Chondrocyte (in vitro differentiated cells): ENCODE measurements around the gene TPX2. TPM values are rescaled to one million over a fixed set of nuclear protein-coding genes. Genes with fewer than 3 reads are reported as not detected.

Source experiments
- DNase-seq: peaks from one replicate; pipeline ENCODE4 v3.0.0; 2021; ENCODE audit warnings: mixed read lengths, low spot score
- H3K27ac Mint-ChIP-seq: one replicate; pipeline ENCODE4 v1.8.0; 2021; ENCODE audit warnings: mild to moderate bottlenecking, moderate library complexity, mixed read lengths; ENCODE audit not compliant: unreplicated experiment
- H3K27me3 Mint-ChIP-seq: 2 replicates; pipeline ENCODE4 v1.8.0; 2021; ENCODE audit warnings: low read depth, mixed read lengths
- H3K36me3 Mint-ChIP-seq: 2 replicates; pipeline ENCODE4 v1.8.0; 2021; ENCODE audit warnings: low read depth, mixed read lengths
- H3K4me1 Mint-ChIP-seq: 2 replicates; pipeline ENCODE4 v1.8.0; 2021; ENCODE audit warnings: low read depth, mild to moderate bottlenecking, mixed read lengths
- H3K4me3 Mint-ChIP-seq: one replicate; pipeline ENCODE4 v1.8.0; 2021; ENCODE audit warnings: mild to moderate bottlenecking, moderate library complexity, mixed read lengths; ENCODE audit not compliant: unreplicated experiment
- H3K9me3 Mint-ChIP-seq: 2 replicates; pipeline ENCODE4 v1.8.0; 2021; ENCODE audit warnings: low read depth, mixed read lengths
- total RNA-seq: library from RNA; stranded (reverse); gene quantifications from 3 replicates; pipeline ENCODE4 v1.2.1, GENCODE V29; 2021
- TF ChIP-seq, protein P1 (sequence below): fragments of 200-600 bp; sonication (generic); IDR thresholded peaks from 2 replicates; pipeline ENCODE4 v1.5.0; 2021; ENCODE audit warnings: antibody characterized with exemption, mild to moderate bottlenecking, moderate library complexity

The TPX2 gene
- total RNA-seq, 1 donor from 2014 or later = 49.6 TPM

DNA sequence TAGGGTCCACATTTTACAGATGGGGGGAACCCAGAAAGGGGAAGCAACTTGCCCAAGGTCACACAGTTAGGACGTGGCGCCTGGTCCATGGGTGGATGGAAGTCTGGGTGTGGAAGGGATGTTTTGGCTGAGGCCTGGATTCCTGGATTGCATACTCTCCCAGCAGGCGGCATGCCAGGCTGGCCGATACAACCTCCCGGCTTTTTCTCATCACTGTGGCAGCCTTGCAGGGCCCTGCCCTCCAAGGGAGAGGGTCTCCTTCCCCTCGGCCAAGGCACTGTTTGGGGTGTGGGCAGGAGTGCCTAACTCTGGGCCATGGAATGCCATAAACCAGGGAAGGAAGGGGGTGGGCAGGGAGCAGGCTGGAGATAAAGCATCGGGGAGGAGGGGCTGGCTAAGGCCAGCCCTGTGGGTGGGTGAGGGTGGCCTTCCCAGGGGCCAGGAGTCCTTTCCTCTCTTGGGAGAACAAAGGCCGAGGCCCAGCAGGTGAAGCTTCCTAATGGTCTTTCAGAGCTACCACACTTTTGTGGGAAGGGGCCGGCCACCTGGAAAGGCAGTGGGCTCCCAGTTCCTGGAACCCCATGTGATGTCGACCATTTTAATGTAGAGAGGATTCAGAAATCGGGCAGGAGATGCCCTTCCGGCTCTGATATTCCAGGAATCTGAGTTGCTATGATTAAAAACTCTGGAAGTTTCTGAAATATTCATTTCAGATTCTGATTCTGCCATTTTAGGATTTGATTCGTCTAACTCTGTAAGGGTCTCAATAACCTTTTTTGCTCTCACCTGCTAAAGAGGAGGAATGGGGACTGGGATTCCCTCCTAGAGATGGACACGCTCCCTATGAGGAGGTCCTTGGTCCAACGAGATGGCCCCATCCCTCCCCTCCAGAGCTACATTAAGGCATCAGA, 102.1 kb downstream of the TPX2 start:
- no peaks in the 10 kb centered on the region for H3K27me3 Mint-ChIP-seq
- H3K9me3 Mint-ChIP-seq = no peaks in the 10 kb centered on the region

GRCh38 chr20:31841928-31842327, 102.8 kb downstream of the TPX2 start:
- DNase-seq = no peak
- Mint-ChIP-seq H3K4me3 (no peak overlapping the region), H3K36me3 (peaks cover 2% of the 10 kb centered on the region), H3K27ac (no peak overlapping the region), H3K4me1 (peaks cover 38% of the 10 kb centered on the region), H3K27me3 (no peaks in the 10 kb centered on the region), H3K9me3 (no peaks in the 10 kb centered on the region)
- TF ChIP-seq, protein P1, sequence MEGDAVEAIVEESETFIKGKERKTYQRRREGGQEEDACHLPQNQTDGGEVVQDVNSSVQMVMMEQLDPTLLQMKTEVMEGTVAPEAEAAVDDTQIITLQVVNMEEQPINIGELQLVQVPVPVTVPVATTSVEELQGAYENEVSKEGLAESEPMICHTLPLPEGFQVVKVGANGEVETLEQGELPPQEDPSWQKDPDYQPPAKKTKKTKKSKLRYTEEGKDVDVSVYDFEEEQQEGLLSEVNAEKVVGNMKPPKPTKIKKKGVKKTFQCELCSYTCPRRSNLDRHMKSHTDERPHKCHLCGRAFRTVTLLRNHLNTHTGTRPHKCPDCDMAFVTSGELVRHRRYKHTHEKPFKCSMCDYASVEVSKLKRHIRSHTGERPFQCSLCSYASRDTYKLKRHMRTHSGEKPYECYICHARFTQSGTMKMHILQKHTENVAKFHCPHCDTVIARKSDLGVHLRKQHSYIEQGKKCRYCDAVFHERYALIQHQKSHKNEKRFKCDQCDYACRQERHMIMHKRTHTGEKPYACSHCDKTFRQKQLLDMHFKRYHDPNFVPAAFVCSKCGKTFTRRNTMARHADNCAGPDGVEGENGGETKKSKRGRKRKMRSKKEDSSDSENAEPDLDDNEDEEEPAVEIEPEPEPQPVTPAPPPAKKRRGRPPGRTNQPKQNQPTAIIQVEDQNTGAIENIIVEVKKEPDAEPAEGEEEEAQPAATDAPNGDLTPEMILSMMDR = no peak

More for the DNA sequence above, 102.1 kb downstream of the TPX2 start:
- Mint-ChIP-seq H3K36me3 (peaks cover 2% of the 10 kb centered on the region), H3K4me3 (no peak overlapping the region), H3K27ac (no peak overlapping the region), H3K4me1 (peaks cover 38% of the 10 kb centered on the region)
- no peak for DNase-seq
- TF ChIP-seq, protein P1 = peak; percentile 46

- Mint-ChIP-seq H3K27ac (no peak overlapping the region), H3K4me1 (peaks cover 38% of the 10 kb centered on the region), H3K27me3 (no peaks in the 10 kb centered on the region), H3K36me3 (peaks cover 2% of the 10 kb centered on the region), H3K9me3 (no peaks in the 10 kb centered on the region), H3K4me3 (no peak overlapping the region)
- no peak for DNase-seq
- TF ChIP-seq, protein P1 = no peak
Measured at GRCh38 chr20:31842471-31843157, 103.5 kb downstream of the TPX2 start.

DNA sequence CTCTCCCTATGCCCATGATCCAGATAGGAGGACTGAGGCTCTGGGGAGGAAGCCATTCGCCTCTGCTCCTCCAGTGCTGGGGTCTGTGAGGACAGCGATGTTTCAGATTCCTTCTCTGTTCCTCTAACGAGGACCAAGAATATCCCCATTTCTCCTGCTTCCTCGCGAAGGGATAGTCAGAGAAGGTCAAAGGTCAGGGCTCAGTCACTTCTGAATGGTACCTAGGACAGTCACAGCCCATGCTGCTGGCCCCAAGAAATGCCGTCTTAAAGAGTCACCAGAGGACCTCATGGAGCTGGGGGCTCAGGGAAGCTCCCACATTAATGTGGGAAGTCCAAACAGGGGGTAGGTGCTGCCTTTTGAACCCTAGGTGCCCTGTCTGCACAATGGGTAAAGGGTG, 104.2 kb downstream of the TPX2 start:
- H3K27me3 Mint-ChIP-seq = no peaks in the 10 kb centered on the region
- H3K27ac Mint-ChIP-seq = no peak overlapping the region
- H3K4me1 Mint-ChIP-seq = peaks cover 38% of the 10 kb centered on the region

DNA sequence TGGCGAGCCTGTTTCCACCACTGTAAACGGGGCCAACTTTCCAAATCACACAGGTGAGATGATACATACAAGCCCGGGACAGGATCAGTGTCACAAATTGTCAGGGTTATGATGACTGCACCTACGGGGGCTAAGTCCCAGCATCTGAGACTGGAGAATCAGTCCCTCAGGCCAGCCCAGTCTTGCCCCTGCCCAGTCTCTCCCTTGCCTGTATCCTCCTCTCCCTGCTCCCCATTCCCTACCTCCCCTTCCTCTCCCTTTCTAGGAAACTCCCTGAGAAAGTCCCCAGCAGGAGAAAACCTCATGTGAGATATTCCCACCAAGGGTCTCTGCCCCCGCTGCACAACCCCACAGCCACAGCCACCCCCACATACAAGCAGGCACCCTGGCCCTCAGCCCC, 104.8 kb downstream of the TPX2 start:
- TF ChIP-seq, protein P1 = no peak
- H3K4me3 Mint-ChIP-seq = no peak overlapping the region
- H3K27me3 Mint-ChIP-seq = peaks cover 1% of the 10 kb centered on the region
- DNase-seq = no peak
- no peak overlapping the region for H3K27ac Mint-ChIP-seq
- H3K36me3 Mint-ChIP-seq = peaks cover 2% of the 10 kb centered on the region
- H3K4me1 Mint-ChIP-seq = peaks cover 38% of the 10 kb centered on the region
- H3K9me3 Mint-ChIP-seq = no peaks in the 10 kb centered on the region

More for the DNA sequence above, 104.2 kb downstream of the TPX2 start:
- TF ChIP-seq, protein P1 = no peak
- Mint-ChIP-seq H3K9me3 (no peaks in the 10 kb centered on the region), H3K4me3 (no peak overlapping the region), H3K36me3 (peaks cover 2% of the 10 kb centered on the region)
- DNase-seq = no peak
